K562 (cell line): ENCODE data around the gene NMT2. TPM values are rescaled to one million over a fixed set of nuclear protein-coding genes. Genes with fewer than 3 reads are reported as not detected.

Experiments
- ATAC-seq: fragments of 200-7000 bp; cut with Tn5 transposase; 3 replicates; pipeline ENCODE4 v1.9.1; 2020; ENCODE audit warnings: moderate library complexity
- BruUV-seq: library from RNA; stranded (reverse); fragments of 400-500 nt; replicated peaks from 2 replicates; lab custom pipeline; 2021; lab: Mats Ljungman, UMichigan
- CTCF ChIA-PET: fragments of 300-600 bp; formaldehyde crosslinking; extraction: SDS; loops from one replicate; lab custom pipeline; 2021; ENCODE audit warnings: low intra/inter-chr PET ratio; lab: Yijun Ruan, JAX
- POLR2A ChIA-PET: fragments of 300-600, 350-650 bp; sonication (Branson Sonifier 250); formaldehyde crosslinking; extraction: SDS; loops from one replicate; lab custom pipeline; 2021; ENCODE audit warnings: antibody characterized with exemption, inconsistent platforms; lab: Yijun Ruan, JAX
- DNase-seq, 4 experiments: peaks; one replicate each; pipeline versions ENCODE4 v3.0.0 to v3.0.0-alpha.2; 2011 to 2018; ENCODE audit warnings: low spot score in 3 of 4, mixed read lengths in 3 of 4; ENCODE audit errors: extremely low read depth in 1 of 4
- FAIRE-seq: peaks from 2 replicates; lab custom pipeline; 2011; peaks lifted over from hg19 to GRCh38; lab: Jason Lieb, UNC
- H2AFZ ChIP-seq: 2 replicates; pipeline ENCODE4 v1.6.0; 2011; ENCODE audit warnings: low read depth, low read length, control low read depth, inconsistent platforms
- H3K27ac ChIP-seq: fragments of 200-600 bp; 3 replicates; pipeline ENCODE4 v1.8.0; 2011; ENCODE audit warnings: low read depth, mild to moderate bottlenecking, control low read depth, inconsistent platforms, low read length, moderate library complexity, mixed read lengths; ENCODE audit errors: extremely low read depth
- H3K27me3 ChIP-seq, 2 experiments: fragments of 300-600 bp in 1 of 2; 2 replicates in 1 of 2; 3 replicates in 1 of 2; pipeline versions ENCODE4 v1.6.0 to v1.8.0; 2011; ENCODE audit warnings: inconsistent platforms in 2 of 2, low read length in 2 of 2, mild to moderate bottlenecking in 1 of 2, mixed read lengths in 1 of 2, moderate library complexity in 1 of 2; ENCODE audit not compliant: control insufficient read depth in 2 of 2, insufficient read depth in 2 of 2
- H3K36me3 ChIP-seq: fragments of 300-600 bp; 3 replicates; pipeline ENCODE4 v1.8.0; 2011; ENCODE audit warnings: mild to moderate bottlenecking, low read length, inconsistent platforms; ENCODE audit not compliant: control insufficient read depth, insufficient read depth
- H3K4me1 ChIP-seq, 2 experiments: fragments of 200-600 bp in 1 of 2; replicated peaks in 1 of 2; 2 replicates in 1 of 2; 3 replicates in 1 of 2; pipeline versions ENCODE4 v1.5.1 to v1.8.0; 2011; ENCODE audit warnings: inconsistent platforms in 2 of 2, low read length in 2 of 2, mild to moderate bottlenecking in 1 of 2, mixed read lengths in 1 of 2, moderate library complexity in 1 of 2; ENCODE audit not compliant: control insufficient read depth in 2 of 2, insufficient read depth in 2 of 2
- H3K4me2 ChIP-seq: 2 replicates; pipeline ENCODE4 v1.6.1; 2011; ENCODE audit warnings: low read length, control low read depth, inconsistent platforms, mixed read lengths; ENCODE audit not compliant: insufficient read depth
- H3K4me3 ChIP-seq: fragments of 200-600 bp; sonication (generic), shearing (Covaris generic); 2 replicates; pipeline ENCODE4 v1.5.1; 2016; ENCODE audit warnings: control low read depth, inconsistent platforms
- H3K79me2 ChIP-seq: fragments of 200-600 bp; 3 replicates; pipeline ENCODE4 v1.8.0; 2011; ENCODE audit warnings: low read length, inconsistent platforms; ENCODE audit not compliant: control insufficient read depth, insufficient read depth
- H3K9ac ChIP-seq, 2 experiments: 2 replicates each; pipeline versions ENCODE4 v1.6.0 to v1.6.1; 2011; ENCODE audit warnings: low read depth in 2 of 2, low read length in 2 of 2, control low read depth in 1 of 2, inconsistent platforms in 1 of 2, mild to moderate bottlenecking in 1 of 2, mixed read lengths in 1 of 2; ENCODE audit not compliant: insufficient read depth in 1 of 2
- H3K9me1 ChIP-seq: one replicate; pipeline ENCODE4 v1.6.0; 2011; ENCODE audit warnings: inconsistent platforms, mild to moderate bottlenecking, low read length, moderate library complexity; ENCODE audit not compliant: control insufficient read depth, insufficient read depth
- H3K9me3 ChIP-seq: replicated peaks from 2 replicates; pipeline ENCODE4 v1.5.1; 2011; ENCODE audit warnings: low read depth, low read length, inconsistent platforms; ENCODE audit not compliant: control insufficient read depth, insufficient read depth
- H4K20me1 ChIP-seq: replicated peaks from 2 replicates; pipeline ENCODE4 v1.6.1; 2011; ENCODE audit warnings: low read length, inconsistent platforms, mixed read lengths; ENCODE audit not compliant: control insufficient read depth, insufficient read depth
- CAMTA2 ChIP-seq: fragments of 250-450 bp; sonication (Bioruptor Pico); conservative IDR thresholded peaks from 2 replicates; pipeline ENCODE4 v1.5.1; 2022
- CTBP1 ChIP-seq: fragments of 450-650 bp; IDR thresholded peaks from 2 replicates; pipeline ENCODE4 v1.6.1; 2016; ENCODE audit warnings: borderline replicate concordance
- ETV6 ChIP-seq, 3 experiments: fragments of 150-350 bp in 1 of 3; sonication (generic) in 1 of 3; formaldehyde crosslinking in 1 of 3; IDR thresholded peaks; 2 replicates each; pipeline versions ENCODE4 v1.6.1 to v1.8.0; 2014 to 2022; ENCODE audit warnings: borderline replicate concordance in 2 of 3, low read depth in 2 of 3, antibody characterized with exemption in 1 of 3, low read length in 1 of 3, mild to moderate bottlenecking in 1 of 3, missing genetic modification reagents in 1 of 3
- MEF2D ChIP-seq: conservative IDR thresholded peaks from 2 replicates; pipeline ENCODE4 v1.6.1; 2016; ENCODE audit warnings: low read depth, missing genetic modification characterization, missing compliant biosample characterization
- NR2F6 ChIP-seq: fragments of 450-650 bp; formaldehyde crosslinking; IDR thresholded peaks from 2 replicates; pipeline ENCODE4 v1.4.0; 2020; ENCODE audit warnings: mild to moderate bottlenecking
- SRSF3 ChIP-seq: fragments of 200-400 bp; formaldehyde crosslinking; IDR thresholded peaks from 2 replicates; pipeline ENCODE4 v1.6.1; 2016; ENCODE audit warnings: mild to moderate bottlenecking, low read length, moderate library complexity; ENCODE audit not compliant: insufficient read depth
- TFE3 ChIP-seq: fragments of 450-650 bp; formaldehyde crosslinking; IDR thresholded peaks from 2 replicates; pipeline ENCODE4 v1.4.0; 2020; ENCODE audit warnings: mild to moderate bottlenecking, mixed read lengths
- WGBS: fragments of 100-300 bp; shearing (Covaris generic); methylation state at CpG from one replicate; pipeline ENCODE4 v1.1.6; 2016; ENCODE audit warnings: low coverage, mixed read lengths; ENCODE audit not compliant: insufficient coverage; ENCODE audit errors: missing lambda C conversion rate; 5-methylcytosine and 5-hydroxymethylcytosine counted together
- in situ Hi-C: fragments of 300-500 bp; cut with MboI; formaldehyde crosslinking; loops from 4 replicates; pipeline ENCODE4 v1.15.0; 2018; ENCODE audit warnings: inconsistent platforms, mixed read lengths
- intact Hi-C: fragments of 100-400 bp; cut with micrococcal nuclease; formaldehyde crosslinking; loops from 2 replicates; pipeline ENCODE4 v1.14.2; 2022
- polyA plus RNA-seq, 8 experiments: library from polyadenylated mRNA; depleted of rRNA in 4 of 8; stranded (reverse) in 5 of 8; unstranded in 3 of 8; fragments of >200 nt; fragmentation: Nextera tagmentation in 2 of 8; fragmentation: Illumina TruSeq in 1 of 8; extraction: Ambion mirVana in 2 of 8; extraction: Trizol in 1 of 8; gene quantifications; 2 replicates each; pipeline versions ENCODE4 v1.2.1 to v1.2.3, GENCODE V29; 2011 to 2014; ENCODE audit warnings: inconsistent platforms in 1 of 8, missing spikeins in 1 of 8
- total RNA-seq, 7 experiments: library from RNA; depleted of rRNA in 6 of 7; stranded (reverse); fragments of >200 nt in 6 of 7; fragmentation: Illumina TruSeq in 2 of 7; extraction: Trizol in 2 of 7; gene quantifications; 2 replicates each; pipeline versions ENCODE4 v1.2.1 to v1.2.3, GENCODE V29; 2011 to 2021; ENCODE audit warnings: low replicate concordance in 1 of 7
- TF ChIP-seq, protein P1 (sequence below): sonication (generic); formaldehyde crosslinking; IDR thresholded peaks from 2 replicates; pipeline ENCODE4 v1.8.1; 2023; ENCODE audit warnings: mild to moderate bottlenecking, missing genetic modification reagents

NMT2 gene
- total and polyA plus RNA-seq, 9 of the 15 experiments (the other 6 are each of a cell fraction or from before 2014, with no cell fraction given), result 5.2 to 15.9 (median 10.8) TPM

- no peak for TF ChIP-seq SRSF3
- no peak for TF ChIP-seq CTBP1
- TF ChIP-seq, protein P1, sequence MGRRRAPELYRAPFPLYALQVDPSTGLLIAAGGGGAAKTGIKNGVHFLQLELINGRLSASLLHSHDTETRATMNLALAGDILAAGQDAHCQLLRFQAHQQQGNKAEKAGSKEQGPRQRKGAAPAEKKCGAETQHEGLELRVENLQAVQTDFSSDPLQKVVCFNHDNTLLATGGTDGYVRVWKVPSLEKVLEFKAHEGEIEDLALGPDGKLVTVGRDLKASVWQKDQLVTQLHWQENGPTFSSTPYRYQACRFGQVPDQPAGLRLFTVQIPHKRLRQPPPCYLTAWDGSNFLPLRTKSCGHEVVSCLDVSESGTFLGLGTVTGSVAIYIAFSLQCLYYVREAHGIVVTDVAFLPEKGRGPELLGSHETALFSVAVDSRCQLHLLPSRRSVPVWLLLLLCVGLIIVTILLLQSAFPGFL (CRISPR knock-in tag), result no peak
- TF ChIP-seq MEF2D, result no peak
- TF ChIP-seq ETV6 (IDR thresholded peaks at IDR 0.05; ENCODE audit: borderline replicate concordance in 1 of 2, low read depth in 2 of 2, low read length in 1 of 2), result no peak
- no peak for TF ChIP-seq ETV6 (CRISPR knock-in tag; IDR thresholded peaks at IDR 0.05; ENCODE audit: borderline replicate concordance)
- TF ChIP-seq CAMTA2 (CRISPR knock-in tag), result no peak
- TF ChIP-seq NR2F6, result no peak
- TF ChIP-seq TFE3 (CRISPR knock-in tag), result no peak
- TF ChIP-seq, all 486 proteins: peak for 0
- Histone ChIP-seq H2AFZ (no peak overlapping the region), H3K36me3 (peaks cover 27% of the 10 kb centered on the region; the same call in 2 of the 3 replicates), H3K4me2 (no peak overlapping the region), H4K20me1 (no peaks in the 10 kb centered on the region), H3K27ac (no peak overlapping the region), H3K27me3 (no peaks in the 10 kb centered on the region), H3K4me3 (no peak overlapping the region), H3K9me3 (no peaks in the 10 kb centered on the region), H3K9me1 (no peaks in the 10 kb centered on the region), H3K79me2 (no peaks in the 10 kb centered on the region), H3K4me1 (no peaks in the 10 kb centered on the region), H3K9ac (no peak overlapping the region)
- BruUV-seq, result no TSS peak
- ChIA-PET CTCF (no interaction called here), POLR2A (interaction anchor here (1.1 kb wide), 2 partner anchors 12 to 13 kb away, joined by 3 to 4 read pairs; no protein-coding TSS in a partner anchor)
- in situ Hi-C loops, result no loop called here
- ATAC-seq (no peak), DNase-seq (no peak), FAIRE-seq (no peak)
- intact Hi-C loops, result no loop called here
- 63% methylated on average over 4 of the region's 5 CpGs for WGBS
Observed at GRCh38 chr10:15131330-15131729, 37.2 kb downstream of the NMT2 start.
